SK-N-SH treated with all-trans-retinoic acid at 6 μM for 48 hours (cell line): Measurements from ENCODE around the gene IQGAP3.

Source experiments
- BACH2 ChIP-seq: fragments of 250-450 bp; sonication (Bioruptor Pico); IDR thresholded peaks from 2 replicates; pipeline ENCODE4 v1.9.0; 2021; ENCODE audit warnings: mild to moderate bottlenecking, borderline replicate concordance
- CREB5 ChIP-seq: fragments of 250-450 bp; sonication (Bioruptor Pico); IDR thresholded peaks from 2 replicates; pipeline ENCODE4 v1.5.1; 2020; ENCODE audit warnings: low read depth, mild to moderate bottlenecking, moderate library complexity
- CSDC2 ChIP-seq: fragments of 250-450 bp; sonication (Bioruptor Pico); IDR thresholded peaks from 2 replicates; pipeline ENCODE4 v1.5.0; 2020; ENCODE audit warnings: mild to moderate bottlenecking, moderate library complexity
- GLIS3 ChIP-seq: fragments of 250-450 bp; sonication (Bioruptor Pico); IDR thresholded peaks from 2 replicates; pipeline ENCODE4 v1.5.0; 2020; ENCODE audit warnings: mild to moderate bottlenecking, moderate library complexity
- ISL1 ChIP-seq: fragments of 250-450 bp; sonication (Bioruptor Pico); IDR thresholded peaks from 2 replicates; pipeline ENCODE4 v2.1.2; 2022; ENCODE audit warnings: mild to moderate bottlenecking, moderate library complexity
- PATZ1 ChIP-seq: fragments of 250-450 bp; sonication (Bioruptor Pico); IDR thresholded peaks from 2 replicates; pipeline ENCODE4 v1.8.0; 2020; ENCODE audit warnings: mild to moderate bottlenecking, moderate library complexity, borderline replicate concordance
- RARB ChIP-seq: fragments of 250-450 bp; sonication (Bioruptor Pico); IDR thresholded peaks from 2 replicates; pipeline ENCODE4 v1.8.0; 2021; ENCODE audit warnings: mild to moderate bottlenecking, moderate library complexity
- SNAI2 ChIP-seq: fragments of 250-450 bp; sonication (Bioruptor Pico); IDR thresholded peaks from 2 replicates; pipeline ENCODE4 v1.5.0; 2020; ENCODE audit warnings: mild to moderate bottlenecking, moderate library complexity
- TCF4 ChIP-seq: fragments of 250-450 bp; sonication (Bioruptor Pico); IDR thresholded peaks from 2 replicates; pipeline ENCODE4 v1.8.0; 2021; ENCODE audit warnings: mild to moderate bottlenecking, moderate library complexity, borderline replicate concordance
- TOX ChIP-seq: fragments of 250-450 bp; sonication (Bioruptor Pico); IDR thresholded peaks from 2 replicates; pipeline ENCODE4 v1.8.0; 2021; ENCODE audit warnings: mild to moderate bottlenecking, moderate library complexity, borderline replicate concordance
- ZC3H10 ChIP-seq: fragments of 250-450 bp; sonication (Bioruptor Pico); IDR thresholded peaks from 2 replicates; pipeline ENCODE4 v1.5.1; 2021; ENCODE audit warnings: mild to moderate bottlenecking, moderate library complexity
- ZFP30 ChIP-seq: fragments of 450-650 bp; formaldehyde crosslinking; IDR thresholded peaks from 2 replicates; pipeline ENCODE4 v1.5.0; 2022; ENCODE audit warnings: mild to moderate bottlenecking, moderate library complexity
- ZNF565 ChIP-seq: fragments of 450-650 bp; formaldehyde crosslinking; conservative IDR thresholded peaks from 2 replicates; pipeline ENCODE4 v1.5.0; 2020; ENCODE audit warnings: low read depth, mild to moderate bottlenecking, moderate library complexity

GRCh38 chr1:156480016-156480370 is 92.4 kb downstream of the IQGAP3 start:
- TF ChIP-seq CREB5 (CRISPR knock-in tag) (no peak), ISL1 (CRISPR knock-in tag) (no peak), ZC3H10 (no peak), RARB (CRISPR knock-in tag) (no peak), TOX (CRISPR knock-in tag) (no peak), ZNF565 (no peak), SNAI2 (CRISPR knock-in tag) (no peak), PATZ1 (CRISPR knock-in tag) (no peak), TCF4 (CRISPR knock-in tag) (no peak), BACH2 (CRISPR knock-in tag) (no peak), CSDC2 (CRISPR knock-in tag) (no peak), GLIS3 (no peak), ZFP30 (CRISPR knock-in tag) (no peak)
